ENCODE results near the gene ZCCHC17. TPM values are rescaled to one million over a fixed set of nuclear protein-coding genes. Genes with fewer than 3 reads are reported as not detected.

ZCCHC17 gene
- total and polyA plus RNA-seq, 2 donors (not counting 3 experiments of a cell fraction or from before 2014, with no cell fraction given): 32.0 to 41.4 TPM

DNA sequence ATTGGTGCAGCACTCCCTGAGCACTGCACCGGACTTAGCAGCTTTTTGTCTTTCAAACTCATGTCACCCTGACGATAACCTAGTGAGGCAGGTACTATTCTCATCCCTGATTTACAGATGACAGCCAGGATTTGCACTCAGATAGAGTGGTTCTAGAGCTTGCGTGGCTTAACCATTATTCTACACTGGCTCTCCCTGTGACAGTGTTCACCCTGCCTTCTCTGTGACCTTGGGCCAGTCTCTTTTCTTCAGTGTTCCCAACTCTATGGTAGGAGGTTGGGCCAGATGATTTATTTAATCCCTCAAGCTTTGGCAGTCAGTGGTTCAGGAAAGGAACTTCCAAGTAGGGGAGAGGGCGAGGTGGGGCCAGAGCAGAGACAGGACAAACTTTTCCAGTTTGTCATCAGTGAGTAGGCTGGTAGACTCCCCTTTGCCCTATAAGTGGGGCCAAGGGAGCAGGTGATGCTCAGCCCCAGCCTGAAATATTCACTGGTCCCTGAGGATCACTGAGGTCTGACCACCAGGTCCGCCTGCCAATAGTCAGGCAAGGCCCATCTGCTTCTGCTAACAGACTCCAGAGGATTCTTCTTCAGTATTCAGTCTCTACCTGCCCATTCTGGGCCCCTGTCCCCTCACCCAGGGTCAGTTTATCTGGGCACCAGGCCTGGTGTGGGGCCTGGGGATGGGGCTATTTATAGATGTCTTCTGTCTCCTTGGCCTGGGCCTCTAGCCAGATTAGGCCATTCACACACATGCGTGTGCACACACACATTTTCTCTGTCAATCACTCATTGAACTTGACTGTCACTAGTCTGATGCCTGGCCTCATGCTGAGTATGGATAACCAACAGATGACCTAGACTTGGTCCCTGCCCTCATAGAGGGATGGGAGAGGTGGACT, 84.8 kb downstream of the ZCCHC17 start:
- H3K4me1 ChIP-seq (ENCODE audit: control insufficient read depth, extremely low read depth, insufficient read depth, low read length): no peaks in the 10 kb centered on the region
- dilution Hi-C loops (cut with MboI; ENCODE audit: extremely low pct_ligation_motif_present, low sequenced_read_pairs): no loop called here
- H4K20me1 ChIP-seq (replicated peaks; ENCODE audit: control insufficient read depth, extremely low read depth, insufficient read depth, low read length): no peaks in the 10 kb centered on the region
- no peak overlapping the region for H2AFZ ChIP-seq (ENCODE audit: low read depth, low read length)
- no peak overlapping the region for H3K4me3 ChIP-seq (replicated peaks in 1 of 3; ENCODE audit: insufficient read depth in 1 of 3, low read depth in 1 of 3, low read length in 3 of 3)
- CTCF ChIA-PET: no interaction called here
- intact Hi-C loops (cut with micrococcal nuclease): no loop called here
- no peaks in the 10 kb centered on the region for H3K9me3 ChIP-seq (replicated peaks; ENCODE audit: control insufficient read depth, insufficient read depth, low read length)
- no peak for FAIRE-seq
- H3K4me2 ChIP-seq (ENCODE audit: insufficient read depth, low read length): no peak overlapping the region
- H3K27me3 ChIP-seq (ENCODE audit: control insufficient read depth in 2 of 2, insufficient read depth in 2 of 2, low read length in 2 of 2): no peaks in the 10 kb centered on the region
- H3K36me3 ChIP-seq (ENCODE audit: control insufficient read depth in 2 of 2, extremely low read depth in 1 of 2, insufficient read depth in 2 of 2, low read length in 2 of 2): no peaks in the 10 kb centered on the region
- TF ChIP-seq GATA2 (IDR thresholded peaks at IDR 0.05; ENCODE audit: insufficient read depth, insufficient read length, low read depth, low read length): no peak
- no peak for TF ChIP-seq CTCF (IDR thresholded peaks at IDR 0.05; ENCODE audit: extremely low read depth in 1 of 2, insufficient read depth in 1 of 2, low read depth in 1 of 2, low read length in 2 of 2)
- no peak for TF ChIP-seq JUN (IDR thresholded peaks at IDR 0.05; ENCODE audit: borderline replicate concordance, insufficient read depth, insufficient read length, low read depth)
- TF ChIP-seq, protein P1, sequence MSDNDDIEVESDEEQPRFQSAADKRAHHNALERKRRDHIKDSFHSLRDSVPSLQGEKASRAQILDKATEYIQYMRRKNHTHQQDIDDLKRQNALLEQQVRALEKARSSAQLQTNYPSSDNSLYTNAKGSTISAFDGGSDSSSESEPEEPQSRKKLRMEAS (IDR thresholded peaks at IDR 0.05; ENCODE audit: insufficient read depth, insufficient read length): no peak
- no peak for TF ChIP-seq EZH2 (IDR thresholded peaks at IDR 0.05; ENCODE audit: borderline replicate concordance, low read depth, low read length, severe bottlenecking)
- TF ChIP-seq FOS (IDR thresholded peaks at IDR 0.05; ENCODE audit: borderline replicate concordance, insufficient read depth, low read length): no peak
- no peak for TF ChIP-seq POLR2AphosphoS5 (IDR thresholded peaks at IDR 0.05; ENCODE audit: insufficient read depth, low read depth, low read length)
- no peak for TF ChIP-seq POLR2A (IDR thresholded peaks at IDR 0.05; ENCODE audit: low read depth, low read length)
- TF ChIP-seq MYC (IDR thresholded peaks at IDR 0.05; ENCODE audit: low read depth, low read length): no peak
- no peak overlapping the region for H3K27ac ChIP-seq (ENCODE audit: insufficient read depth, low read depth, low read length)
- H3K79me2 ChIP-seq (ENCODE audit: control insufficient read depth, insufficient read depth, low read length): no peaks in the 10 kb centered on the region
- no peak overlapping the region for H3K9ac ChIP-seq (replicated peaks; ENCODE audit: extremely low read depth, insufficient read depth, low read length)
- BruUV-seq (replicated peaks): no TSS peak
- no peak for DNase-seq (ENCODE audit: low read depth, low spot score)
- H3K9me1 ChIP-seq (replicated peaks; ENCODE audit: control insufficient read depth, extremely low read depth, insufficient read depth, low read length): no peaks in the 10 kb centered on the region
- POLR2A ChIA-PET: no interaction called here

All from endothelial cell of umbilical vein (primary cell).